Measurements from ENCODE around the gene TSSK6.

The TSSK6 gene

GRCh38 chr19:19514881-19515641 is at the start of gene TSSK6:
TSS of gene TSSK6 (minus strand) at chr19:19515548. CDS start at chr19:19515427, 121 bp downstream.
- no peak for DNase-seq

- DNase-seq: no peak
Measured at GRCh38 chr19:19563348-19563848, 48.0 kb upstream of the TSSK6 start.

- no peak for DNase-seq
Measured at GRCh38 chr19:19562665-19563347, 47.5 kb upstream of the TSSK6 start.

GRCh38 chr19:19561946-19562664 is 46.8 kb upstream of the TSSK6 start:
- DNase-seq: no peak

GRCh38 chr19:19559931-19560330 is 44.6 kb upstream of the TSSK6 start:
- DNase-seq: no peak

- DNase-seq: no peak
Measured at GRCh38 chr19:19558636-19559035, 43.3 kb upstream of the TSSK6 start.

- no peak for DNase-seq
Measured at GRCh38 chr19:19558055-19558454, 42.7 kb upstream of the TSSK6 start.

- DNase-seq: no peak
Measured at GRCh38 chr19:19554074-19555023, 39.0 kb upstream of the TSSK6 start.

- no peak for DNase-seq
Measured at GRCh38 chr19:19553670-19554069, 38.3 kb upstream of the TSSK6 start.

GRCh38 chr19:19552798-19553197 is 37.5 kb upstream of the TSSK6 start:
- no peak for DNase-seq

- DNase-seq: no peak
Measured at GRCh38 chr19:19551853-19552192, 36.5 kb upstream of the TSSK6 start.

GRCh38 chr19:19550972-19551852 is 35.9 kb upstream of the TSSK6 start:
- DNase-seq: no peak

GRCh38 chr19:19550485-19550929 is 35.2 kb upstream of the TSSK6 start:
- no peak for DNase-seq

GRCh38 chr19:19549804-19550464 is 34.6 kb upstream of the TSSK6 start:
- no peak for DNase-seq

- DNase-seq: no peak
Measured at GRCh38 chr19:19548915-19549759, 33.8 kb upstream of the TSSK6 start.

GRCh38 chr19:19547674-19548336 is 32.5 kb upstream of the TSSK6 start:
- DNase-seq: no peak

GRCh38 chr19:19546751-19547162 is 31.4 kb upstream of the TSSK6 start:
- no peak for DNase-seq

GRCh38 chr19:19545707-19546106 is 30.4 kb upstream of the TSSK6 start:
- no peak for DNase-seq

GRCh38 chr19:19544954-19545591 is 29.7 kb upstream of the TSSK6 start:
- DNase-seq: no peak

Measured in NCI-H2107 (cell line).